ENCODE results near the gene NECAB2. TPM values are rescaled to one million over a fixed set of nuclear protein-coding genes. Genes with fewer than 3 reads are reported as not detected.

Gene NECAB2
- total and polyA plus RNA-seq, 4 donors, result 0.10 to 0.57 (median 0.39) TPM

- Histone ChIP-seq H3K36me3 (ENCODE audit: control insufficient read depth in 4 of 4, insufficient read depth in 4 of 4, low read length in 4 of 4) (no peaks in the 10 kb centered on the region), H3K9me3 (ENCODE audit: control insufficient read depth in 4 of 4, insufficient read depth in 3 of 4, low read length in 3 of 4) (peaks cover 0 to 9% (median 2%) of the 10 kb centered on the region in 4 donors), H3K9ac (ENCODE audit: insufficient read depth in 1 of 2, low read length in 2 of 2) (no peak overlapping the region), H3K4me3 (no peak overlapping the region), H3K27ac (ENCODE audit: low read depth in 1 of 2, low read length in 1 of 2) (no peak overlapping the region), H3K27me3 (ENCODE audit: control insufficient read depth in 3 of 3, insufficient read depth in 3 of 3, low read length in 2 of 3) (no peaks in the 10 kb centered on the region), H3K4me1 (ENCODE audit: control insufficient read depth in 5 of 5, insufficient read depth in 5 of 5, low read length in 5 of 5) (no peaks in the 10 kb centered on the region)
- TF ChIP-seq, protein P1, sequence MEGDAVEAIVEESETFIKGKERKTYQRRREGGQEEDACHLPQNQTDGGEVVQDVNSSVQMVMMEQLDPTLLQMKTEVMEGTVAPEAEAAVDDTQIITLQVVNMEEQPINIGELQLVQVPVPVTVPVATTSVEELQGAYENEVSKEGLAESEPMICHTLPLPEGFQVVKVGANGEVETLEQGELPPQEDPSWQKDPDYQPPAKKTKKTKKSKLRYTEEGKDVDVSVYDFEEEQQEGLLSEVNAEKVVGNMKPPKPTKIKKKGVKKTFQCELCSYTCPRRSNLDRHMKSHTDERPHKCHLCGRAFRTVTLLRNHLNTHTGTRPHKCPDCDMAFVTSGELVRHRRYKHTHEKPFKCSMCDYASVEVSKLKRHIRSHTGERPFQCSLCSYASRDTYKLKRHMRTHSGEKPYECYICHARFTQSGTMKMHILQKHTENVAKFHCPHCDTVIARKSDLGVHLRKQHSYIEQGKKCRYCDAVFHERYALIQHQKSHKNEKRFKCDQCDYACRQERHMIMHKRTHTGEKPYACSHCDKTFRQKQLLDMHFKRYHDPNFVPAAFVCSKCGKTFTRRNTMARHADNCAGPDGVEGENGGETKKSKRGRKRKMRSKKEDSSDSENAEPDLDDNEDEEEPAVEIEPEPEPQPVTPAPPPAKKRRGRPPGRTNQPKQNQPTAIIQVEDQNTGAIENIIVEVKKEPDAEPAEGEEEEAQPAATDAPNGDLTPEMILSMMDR (IDR thresholded peaks at IDR 0.05; ENCODE audit: control extremely low read depth, extremely low read depth), result no peak
- 91 to 93% methylated on average over 6 of the region's 6 CpGs for WGBS, 2 donors
- DNase-seq (no peak), ATAC-seq (ENCODE audit: insufficient read depth, low FRiP score) (no peak)
These were observed 9.2 kb downstream of the NECAB2 start for GRCh38 chr16:83977056-83977815.

DNA sequence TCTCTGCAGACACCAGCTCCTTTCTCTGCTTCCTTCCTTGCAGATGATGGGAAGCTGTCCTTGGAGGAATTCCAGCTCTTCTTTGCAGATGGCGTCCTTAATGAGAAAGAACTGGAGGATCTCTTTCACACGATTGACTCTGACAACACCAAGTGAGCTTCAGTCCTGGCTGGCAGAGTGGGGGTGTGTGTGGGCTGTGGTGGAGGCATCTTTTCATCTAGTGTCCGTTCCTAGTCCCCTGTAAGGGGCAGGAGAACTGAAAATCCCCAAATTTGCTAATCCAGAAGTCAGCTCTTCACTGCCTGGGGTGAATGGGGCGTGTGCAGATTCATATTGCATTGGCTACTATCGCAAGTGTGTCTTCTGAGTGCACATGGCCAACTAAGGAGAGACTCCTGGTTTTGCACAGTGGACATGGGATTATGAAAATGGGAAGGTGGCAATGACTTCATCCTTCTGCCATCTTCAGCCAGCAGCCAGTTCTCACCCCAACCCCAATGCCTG is 10.4 kb downstream of the NECAB2 start:
- WGBS, 2 donors, result 80 to 90% methylated on average over 5 of the region's 5 CpGs
- H3K9ac ChIP-seq (ENCODE audit: insufficient read depth in 1 of 2, low read length in 2 of 2), result no peak overlapping the region

GRCh38 chr16:83979441-83979840 is 11.4 kb downstream of the NECAB2 start:
- no peak for DNase-seq
- TF ChIP-seq, protein P1 (IDR thresholded peaks at IDR 0.05; ENCODE audit: control extremely low read depth, extremely low read depth), result no peak
- Histone ChIP-seq H3K4me3 (no peak overlapping the region), H3K9ac (ENCODE audit: insufficient read depth in 1 of 2, low read length in 2 of 2) (no peak overlapping the region), H3K27me3 (ENCODE audit: control insufficient read depth in 3 of 3, insufficient read depth in 3 of 3, low read length in 2 of 3) (no peaks in the 10 kb centered on the region), H3K9me3 (ENCODE audit: control insufficient read depth in 4 of 4, insufficient read depth in 3 of 4, low read length in 3 of 4) (peaks cover 0 to 9% (median 2%) of the 10 kb centered on the region in 4 donors), H3K36me3 (ENCODE audit: control insufficient read depth in 4 of 4, insufficient read depth in 4 of 4, low read length in 4 of 4) (no peaks in the 10 kb centered on the region), H3K4me1 (ENCODE audit: control insufficient read depth in 5 of 5, insufficient read depth in 5 of 5, low read length in 5 of 5) (no peaks in the 10 kb centered on the region), H3K27ac (ENCODE audit: low read depth in 1 of 2, low read length in 1 of 2) (no peak overlapping the region)
- ATAC-seq (ENCODE audit: insufficient read depth, low FRiP score), result no peak
- 94 to 95% methylated on average over 7 of the region's 7 CpGs for WGBS, 2 donors

More for the DNA sequence above, 10.4 kb downstream of the NECAB2 start:
- Histone ChIP-seq H3K27ac (ENCODE audit: low read depth in 1 of 2, low read length in 1 of 2) (no peak overlapping the region), H3K9me3 (ENCODE audit: control insufficient read depth in 4 of 4, insufficient read depth in 3 of 4, low read length in 3 of 4) (peaks cover 0 to 9% (median 2%) of the 10 kb centered on the region in 4 donors), H3K4me3 (no peak overlapping the region), H3K36me3 (ENCODE audit: control insufficient read depth in 4 of 4, insufficient read depth in 4 of 4, low read length in 4 of 4) (no peaks in the 10 kb centered on the region), H3K27me3 (ENCODE audit: control insufficient read depth in 3 of 3, insufficient read depth in 3 of 3, low read length in 2 of 3) (no peaks in the 10 kb centered on the region), H3K4me1 (ENCODE audit: control insufficient read depth in 5 of 5, insufficient read depth in 5 of 5, low read length in 5 of 5) (no peaks in the 10 kb centered on the region)
- DNase-seq (no peak), ATAC-seq (ENCODE audit: insufficient read depth, low FRiP score) (no peak)
- TF ChIP-seq, protein P1 (IDR thresholded peaks at IDR 0.05; ENCODE audit: control extremely low read depth, extremely low read depth), result no peak

Data from lung (tissue), 12 donors.